SK-N-SH (cell line): Measurements from ENCODE around the gene SCARB2.

Source experiments
- CTCF ChIP-seq: fragments of 200-600 bp; sonication (generic); IDR thresholded peaks from 2 replicates; pipeline ENCODE4 v1.6.1; 2017; ENCODE audit warnings: antibody characterized with exemption, mild to moderate bottlenecking, moderate library complexity
- FOSL2 ChIP-seq: IDR thresholded peaks from 2 replicates; pipeline ENCODE4 v1.4.0; 2012; ENCODE audit warnings: low read depth, mild to moderate bottlenecking, moderate library complexity, borderline replicate concordance
- MAX ChIP-seq: IDR thresholded peaks from 2 replicates; pipeline ENCODE4 v1.4.0; 2012; ENCODE audit warnings: low read depth
- MEF2A ChIP-seq: IDR thresholded peaks from 2 replicates; pipeline ENCODE4 v1.4.0; 2012; ENCODE audit warnings: low read depth, borderline replicate concordance
- MXI1 ChIP-seq: IDR thresholded peaks from 2 replicates; pipeline ENCODE4 v1.6.1; 2012; ENCODE audit warnings: mild to moderate bottlenecking, low read depth, low read length, improper control_type of control experiment
- POLR2AphosphoS5 ChIP-seq: IDR thresholded peaks from 2 replicates; pipeline ENCODE4 v1.6.1; 2012; ENCODE audit warnings: low read depth, low read length
- RAD21 ChIP-seq: IDR thresholded peaks from 2 replicates; pipeline ENCODE4 v1.6.1; 2012; ENCODE audit warnings: mild to moderate bottlenecking, low read length
- REST ChIP-seq: IDR thresholded peaks from 2 replicates; pipeline ENCODE4 v1.6.1; 2012; ENCODE audit warnings: mild to moderate bottlenecking, low read depth, low read length, moderate library complexity
- RXRA ChIP-seq: IDR thresholded peaks from 2 replicates; pipeline ENCODE4 v1.4.0; 2012; ENCODE audit warnings: low read depth, mild to moderate bottlenecking, borderline replicate concordance
- SIN3A ChIP-seq: IDR thresholded peaks from 2 replicates; pipeline ENCODE4 v1.6.1; 2012; ENCODE audit warnings: low read depth, mild to moderate bottlenecking, low read length, moderate library complexity, borderline replicate concordance
- SMC3 ChIP-seq: IDR thresholded peaks from 2 replicates; pipeline ENCODE4 v1.6.1; 2012; ENCODE audit warnings: low read depth, low read length, improper control_type of control experiment
- USF2 ChIP-seq: fragments of 150-350 bp; IDR thresholded peaks from 2 replicates; pipeline ENCODE4 v1.6.1; 2017; ENCODE audit warnings: antibody characterized with exemption, low read length, low read depth, borderline replicate concordance

- no peak for TF ChIP-seq MXI1
- TF ChIP-seq CTCF, result no peak
- no peak for TF ChIP-seq POLR2AphosphoS5
- no peak for TF ChIP-seq FOSL2
- no peak for TF ChIP-seq USF2
- TF ChIP-seq MEF2A, result no peak
- TF ChIP-seq SMC3, result no peak
- no peak for TF ChIP-seq MAX
- TF ChIP-seq RXRA, result no peak
- TF ChIP-seq REST, result no peak
- TF ChIP-seq RAD21, result no peak
- no peak for TF ChIP-seq SIN3A
These were observed 22.3 kb upstream of the SCARB2 start for GRCh38 chr4:76235915-76236314.
